Activated effector memory CD4-positive, alpha-beta T cell treated with anti-CD3 and anti-CD28 coated beads, Interleukin-2, amount 50 U/mL, for 16 hours (primary cell): Measurements from ENCODE around the gene BEST1.

Source experiments
- DNase-seq: peaks from one replicate; pipeline ENCODE4 v3.0.0-alpha.2; 2020

Gene BEST1

DNA sequence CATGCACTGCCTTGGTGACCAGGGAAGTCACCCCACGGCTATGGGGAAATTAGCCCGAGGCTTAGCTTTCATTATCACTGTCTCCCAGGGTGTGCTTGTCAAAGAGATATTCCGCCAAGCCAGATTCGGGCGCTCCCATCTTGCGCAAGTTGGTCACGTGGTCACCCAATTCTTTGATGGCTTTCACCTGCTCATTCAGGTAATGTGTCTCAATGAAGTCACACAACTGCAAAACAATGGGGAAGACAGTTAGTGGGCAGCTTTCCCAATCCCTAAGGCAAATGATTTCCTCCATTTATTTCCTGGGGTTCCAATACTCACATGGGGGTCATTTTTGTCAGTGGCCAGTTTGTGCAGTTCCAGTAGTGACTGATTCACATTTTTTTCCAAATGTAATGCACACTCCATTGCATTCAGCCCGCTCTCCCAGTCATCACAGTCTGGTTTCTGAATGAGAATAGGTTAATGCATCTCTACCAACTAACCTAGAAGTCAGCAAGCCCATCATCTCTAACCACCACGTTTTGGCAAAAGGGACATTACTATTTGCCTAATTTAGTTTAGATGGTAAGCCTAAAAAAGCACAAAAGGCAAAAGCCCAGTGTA is 14.6 kb downstream of the BEST1 start:
- peak; percentile 60 for DNase-seq

- peak; percentile 76 for DNase-seq
These were observed 16.6 kb downstream of the BEST1 start for GRCh38 chr11:61966734-61967115.

GRCh38 chr11:61967116-61967923 is 17.2 kb downstream of the BEST1 start, which contains the start of gene FTH1:
Gene FTH1 (minus strand): TSS chr11:61967634. CDS start chr11:61967425, 209 bp downstream.
- peak; percentile 95 for DNase-seq

DNA sequence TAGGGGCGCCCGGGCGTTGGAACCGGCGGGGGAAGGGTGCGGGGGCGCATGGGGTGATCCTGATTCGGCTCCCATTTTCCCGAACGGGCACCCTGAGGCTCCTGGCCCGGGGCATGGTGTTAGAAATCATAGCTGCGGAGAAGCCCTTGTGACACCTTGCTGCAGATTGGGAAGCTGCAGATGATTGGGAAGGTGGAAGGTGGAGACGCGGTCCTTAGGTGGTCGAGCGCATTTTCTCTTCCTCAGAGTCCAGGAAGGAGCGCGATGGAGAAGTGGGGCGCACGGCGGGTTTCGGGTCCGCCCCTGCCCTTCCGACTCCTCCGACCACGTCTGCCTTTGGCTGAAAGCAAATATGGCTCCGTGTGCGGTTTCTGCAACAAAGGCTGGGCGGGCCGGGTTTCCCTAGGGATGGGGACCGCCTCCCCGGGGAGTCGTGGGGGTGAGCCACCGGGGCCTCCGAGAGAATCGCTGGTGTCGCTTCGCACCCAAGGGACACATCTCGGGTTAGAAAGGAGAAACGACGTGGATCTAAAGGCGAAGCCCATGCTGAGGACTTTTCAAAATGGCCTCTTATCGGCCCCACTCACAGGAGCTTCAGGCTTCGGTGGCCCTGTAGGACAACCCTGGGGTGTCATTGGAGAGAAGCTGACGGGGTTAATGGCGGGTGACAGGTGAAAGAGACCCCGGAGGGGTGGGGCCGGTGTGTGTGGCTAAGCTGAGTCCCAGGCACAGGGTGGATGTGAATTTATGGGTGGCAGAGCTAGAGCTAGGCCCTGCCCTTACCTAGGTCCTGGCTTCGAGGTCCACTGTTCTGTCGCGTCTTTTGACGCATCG is 18.0 kb downstream of the BEST1 start:
- peak; percentile 79 for DNase-seq

- DNase-seq: no peak
These were observed 18.7 kb downstream of the BEST1 start for GRCh38 chr11:61968758-61969390.

DNA sequence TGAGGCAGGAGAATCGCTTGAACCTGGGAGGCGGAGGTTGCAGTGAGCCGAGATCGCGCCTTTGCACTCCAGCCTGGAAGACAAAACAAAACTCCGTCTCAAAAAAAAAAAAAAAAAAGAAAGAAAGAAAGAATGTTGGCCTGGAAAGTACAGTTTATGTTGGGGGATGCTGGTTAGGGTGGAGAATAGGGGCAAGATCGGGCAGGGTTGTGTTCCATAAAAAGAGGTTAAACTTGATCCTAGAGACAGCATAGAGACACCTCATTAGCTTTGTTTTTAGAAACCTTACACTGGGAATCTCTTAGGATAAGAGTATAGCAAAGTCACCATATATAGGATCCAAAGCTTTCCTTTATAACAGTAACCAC is 19.2 kb downstream of the BEST1 start:
- DNase-seq: no peak

DNA sequence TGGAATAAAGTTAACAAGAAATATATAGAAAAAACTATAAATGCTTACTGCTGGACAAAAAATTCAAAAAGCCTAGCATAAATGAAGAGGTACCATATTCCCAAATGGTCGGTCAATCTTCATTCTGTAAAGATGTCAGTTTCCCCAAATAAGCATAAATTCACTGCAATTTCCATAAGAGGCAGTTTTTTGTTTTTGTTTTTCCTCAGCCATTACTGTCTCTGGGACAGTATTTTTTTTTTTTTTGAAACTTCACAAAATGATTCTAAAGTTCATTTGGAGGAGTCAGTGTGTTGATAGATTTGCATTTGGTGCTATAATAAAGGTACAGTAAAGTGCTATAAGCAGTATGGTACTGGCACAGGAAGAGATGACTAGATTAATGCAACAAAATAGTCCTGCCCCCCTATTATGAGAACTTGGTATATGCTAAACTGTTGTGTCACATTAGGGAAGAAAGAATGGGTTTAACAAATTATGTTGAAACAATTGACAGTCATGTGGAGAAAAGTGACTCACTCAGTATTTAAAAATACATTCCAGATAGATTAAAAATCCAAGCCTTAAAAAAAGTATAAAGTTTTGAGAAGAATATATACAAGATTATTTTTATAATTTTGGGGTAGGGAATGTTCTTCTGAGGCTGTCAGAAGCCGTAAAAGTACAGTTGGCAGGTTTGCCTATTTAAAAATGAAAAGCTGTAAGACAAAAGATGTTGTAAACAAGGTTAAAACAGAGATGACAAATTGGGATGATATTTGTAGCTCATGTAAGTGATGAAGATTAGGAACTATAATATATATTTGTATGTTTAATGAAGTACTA is 19.9 kb downstream of the BEST1 start:
- no peak for DNase-seq

DNA sequence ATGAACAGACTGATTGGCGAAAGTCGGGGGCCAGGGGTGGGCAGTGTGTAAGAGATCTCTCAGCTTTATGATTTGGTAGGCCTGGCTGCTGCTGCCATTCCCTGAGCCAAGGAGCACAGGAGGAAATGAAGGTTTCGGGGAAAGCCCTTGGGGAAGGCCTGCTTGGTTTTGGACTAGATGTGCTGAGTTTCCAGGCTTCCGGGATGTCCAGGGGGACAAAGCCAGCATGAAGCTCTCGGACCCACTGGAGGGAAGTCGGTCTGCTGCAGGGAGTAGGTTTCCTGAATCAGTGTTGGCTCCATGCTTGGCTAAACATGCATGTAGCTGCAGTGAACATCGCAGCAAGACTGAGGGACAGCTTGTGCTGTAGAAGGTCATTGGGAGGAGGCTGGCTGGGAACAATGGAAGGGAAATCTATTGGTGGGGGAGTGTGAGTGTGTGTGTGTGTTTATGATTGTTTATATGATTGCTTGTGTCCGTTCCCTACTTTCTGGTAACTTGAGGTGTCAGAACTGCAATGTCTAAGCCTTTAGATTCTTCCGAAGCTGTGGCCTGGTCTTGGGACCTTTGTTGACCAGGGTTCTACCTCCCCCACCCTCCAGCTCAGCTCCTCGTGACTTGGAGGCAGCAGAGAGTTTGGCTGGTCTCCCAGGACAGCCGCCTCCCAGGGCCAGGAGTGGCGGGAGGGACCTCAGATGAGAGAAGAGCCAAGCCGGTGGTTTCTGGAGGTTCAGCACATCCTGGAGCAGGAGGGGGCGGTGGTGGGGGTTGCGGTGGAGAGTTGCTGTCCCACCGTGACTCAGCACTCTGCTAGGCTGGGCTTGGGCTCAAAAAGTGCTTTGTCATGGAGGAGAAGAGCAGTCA is 21.3 kb downstream of the BEST1 start:
- peak; percentile 76 for DNase-seq

DNA sequence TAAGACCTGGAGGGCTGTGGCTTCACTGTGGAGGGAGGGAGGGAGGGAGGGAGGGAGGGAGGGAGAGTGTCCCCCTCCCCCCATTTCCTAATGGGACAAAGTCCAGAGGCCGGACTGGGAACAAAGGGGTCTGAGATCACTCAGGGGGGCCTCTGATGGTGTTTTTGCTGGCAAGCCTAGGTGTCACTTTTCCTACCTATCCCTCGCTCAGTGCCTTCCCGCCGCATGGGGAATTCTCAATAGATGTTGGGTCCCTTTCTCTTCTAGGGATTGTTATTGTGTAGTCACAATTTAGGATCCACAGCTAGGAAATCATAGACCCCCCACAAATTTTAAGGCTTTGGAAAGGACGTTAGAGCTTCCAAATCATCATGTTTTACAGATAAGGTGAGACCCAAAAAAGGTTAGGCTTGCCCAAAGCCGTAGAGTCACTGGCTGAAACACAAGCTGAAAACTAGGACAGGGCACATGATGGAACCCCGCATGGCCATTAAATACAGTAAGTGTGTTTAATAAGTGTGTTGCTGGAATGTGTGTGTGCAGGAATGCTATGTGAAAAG is 22.0 kb downstream of the BEST1 start:
- DNase-seq: no peak

- no peak for DNase-seq
These were observed 22.7 kb downstream of the BEST1 start for GRCh38 chr11:61972672-61973475.

- DNase-seq: no peak
These were observed 23.5 kb downstream of the BEST1 start for GRCh38 chr11:61973476-61974162.

DNA sequence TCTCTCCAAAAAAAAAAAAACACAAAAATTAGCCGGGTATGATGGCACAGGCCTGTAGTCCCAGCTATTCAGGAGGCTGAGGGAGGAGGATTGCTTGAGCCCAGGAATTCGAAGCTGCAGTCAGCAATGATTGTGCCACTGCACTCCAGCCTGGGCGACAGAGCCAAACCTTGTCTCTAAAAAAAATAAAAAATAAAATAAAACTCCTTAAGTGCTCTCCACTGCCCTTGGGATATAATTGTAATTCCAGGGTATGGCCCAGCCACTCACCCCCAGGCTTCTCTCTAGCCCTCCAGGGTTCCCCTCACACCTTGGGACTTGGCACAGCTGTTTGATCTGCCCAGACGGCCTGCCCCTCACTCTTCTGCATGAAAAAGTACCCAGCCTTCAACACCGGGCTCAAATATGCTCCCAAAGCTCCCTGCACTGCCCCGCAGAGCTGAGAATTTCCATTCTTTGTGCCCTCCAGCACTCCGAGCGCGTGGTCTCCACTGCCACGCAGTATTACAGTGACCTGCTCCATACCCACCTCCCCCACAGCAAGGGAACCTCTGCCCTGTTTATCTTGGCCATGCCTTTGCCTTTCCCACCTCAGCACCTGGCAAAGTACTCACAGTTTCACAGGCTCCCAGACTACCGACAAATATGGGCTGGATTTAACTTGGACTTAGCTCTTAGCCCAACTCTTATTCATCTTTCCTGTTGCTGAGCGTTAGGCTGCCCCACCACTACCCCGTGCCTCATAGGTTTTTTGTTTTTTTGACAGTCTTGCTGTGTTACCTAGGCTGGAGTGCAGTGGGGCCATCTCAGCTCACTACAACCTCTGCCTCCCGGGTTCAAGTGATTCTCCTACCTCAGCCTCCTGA is 24.8 kb downstream of the BEST1 start:
- DNase-seq: no peak

DNA sequence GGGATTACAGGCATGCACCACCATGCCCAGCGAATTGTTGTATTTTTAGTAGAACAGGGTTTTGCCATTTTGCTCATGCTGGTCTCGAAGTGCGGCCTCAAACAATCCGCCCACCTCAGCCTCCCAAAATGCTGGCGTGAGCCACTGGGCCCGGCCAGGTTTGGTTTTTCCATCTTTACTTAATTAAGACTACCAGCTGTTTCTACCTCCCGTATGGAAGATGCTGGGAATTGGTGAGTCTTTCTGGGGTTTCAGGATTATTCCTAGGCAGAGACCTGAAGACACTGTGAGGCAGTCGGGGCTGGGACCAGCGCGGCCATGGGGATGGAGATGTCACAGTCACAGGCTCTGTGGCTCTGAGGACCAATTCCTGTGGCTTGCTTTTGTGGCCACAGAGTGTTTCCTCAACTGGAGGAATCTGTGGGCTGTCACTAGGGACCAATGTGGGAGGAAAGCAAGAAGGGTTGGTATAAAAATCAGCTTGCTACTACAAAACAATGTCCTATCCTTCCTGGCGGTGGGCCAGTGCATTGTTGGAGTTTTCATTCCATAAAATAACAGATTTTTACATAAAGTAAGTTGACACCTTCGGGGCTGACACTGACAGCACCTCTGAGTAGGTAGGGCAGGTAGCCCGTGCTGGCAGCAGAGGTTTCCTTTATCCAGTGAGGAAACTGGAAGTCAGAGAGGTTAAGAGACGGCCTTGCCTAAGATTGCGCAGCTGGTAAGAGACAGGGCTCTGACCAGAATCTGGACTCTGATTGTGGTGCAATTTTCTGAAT is 25.7 kb downstream of the BEST1 start:
- DNase-seq: no peak

GRCh38 chr11:61976420-61976800 is 26.3 kb downstream of the BEST1 start:
- no peak for DNase-seq

DNA sequence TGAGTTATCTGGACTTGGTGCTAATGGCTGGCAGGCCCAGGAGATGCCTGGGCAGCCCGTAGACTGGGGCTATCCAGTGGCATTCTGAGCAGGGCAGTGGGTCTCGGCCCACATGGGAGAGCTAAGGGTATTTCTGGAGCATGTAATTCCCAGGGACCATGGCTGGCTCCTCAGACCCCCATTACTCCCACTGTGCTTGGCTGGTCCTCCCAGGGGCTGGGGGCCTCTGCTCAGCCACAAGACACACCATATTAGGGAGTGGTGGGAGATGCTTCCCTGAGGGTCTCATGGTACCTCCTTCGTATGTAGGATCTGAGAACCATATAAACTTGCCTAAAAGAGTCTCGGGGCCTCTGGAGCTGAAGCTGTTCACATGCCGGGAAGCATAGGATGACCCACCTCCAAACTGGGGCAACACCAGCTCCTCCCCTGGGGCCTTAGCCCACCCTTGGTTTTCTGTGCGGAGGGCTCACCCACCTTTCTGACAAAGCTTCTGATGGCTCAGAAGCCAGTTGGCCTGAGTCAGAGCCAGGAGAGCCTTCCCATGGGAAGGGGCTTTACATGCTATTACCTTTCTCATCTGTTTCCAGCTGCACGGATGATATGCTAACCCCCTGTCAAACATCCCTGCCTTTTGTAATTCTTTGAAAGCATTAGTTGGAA is 26.8 kb downstream of the BEST1 start:
- DNase-seq: no peak

DNA sequence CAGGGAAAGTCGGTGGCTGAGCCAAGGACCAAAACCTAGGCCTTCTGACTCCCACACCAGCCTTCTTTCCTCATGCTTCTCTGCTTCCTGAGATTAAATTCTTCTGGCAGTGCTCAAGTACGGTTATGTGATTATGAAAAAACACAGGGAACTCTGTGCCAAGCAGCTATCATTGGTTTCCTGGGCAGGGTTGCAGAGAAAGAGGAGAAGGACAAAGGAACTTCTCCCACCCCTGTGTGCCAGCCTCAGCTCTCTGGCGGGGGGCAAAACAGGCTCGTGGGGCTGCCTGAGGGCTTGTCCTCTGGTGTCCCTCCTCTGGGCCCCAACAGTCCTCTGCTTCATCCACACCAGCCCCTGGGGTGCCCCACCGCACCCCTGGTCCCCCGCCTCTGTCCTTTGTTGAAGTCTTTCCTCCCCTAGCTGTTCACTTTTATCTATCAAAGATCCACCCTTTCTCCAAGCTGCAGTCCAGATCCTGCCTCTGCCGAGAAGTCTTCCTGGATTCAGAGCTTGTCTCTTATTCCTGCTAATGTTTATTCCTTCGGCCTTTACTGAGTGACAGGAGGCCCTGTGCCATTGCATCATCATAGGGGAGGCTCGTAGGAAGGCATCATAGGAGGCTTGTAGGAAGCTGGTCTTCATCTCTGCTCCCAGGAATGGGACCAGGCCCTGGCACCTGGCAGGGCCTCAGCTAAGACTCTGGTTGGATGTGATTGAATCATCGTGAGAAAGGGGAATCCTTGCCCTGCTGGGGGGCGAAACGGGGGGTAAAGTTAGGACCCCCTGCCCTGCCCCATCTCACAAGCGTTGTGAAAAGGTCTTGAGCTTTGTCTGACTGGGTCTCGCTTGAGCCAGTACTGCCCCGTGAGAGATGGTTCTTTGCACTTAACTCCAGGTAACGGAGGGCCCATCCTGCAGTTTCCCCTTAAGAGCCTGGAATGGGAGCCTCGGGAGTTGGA is 28.8 kb downstream of the BEST1 start:
- no peak for DNase-seq
